ENCODE results near the gene VAV1.

DNA sequence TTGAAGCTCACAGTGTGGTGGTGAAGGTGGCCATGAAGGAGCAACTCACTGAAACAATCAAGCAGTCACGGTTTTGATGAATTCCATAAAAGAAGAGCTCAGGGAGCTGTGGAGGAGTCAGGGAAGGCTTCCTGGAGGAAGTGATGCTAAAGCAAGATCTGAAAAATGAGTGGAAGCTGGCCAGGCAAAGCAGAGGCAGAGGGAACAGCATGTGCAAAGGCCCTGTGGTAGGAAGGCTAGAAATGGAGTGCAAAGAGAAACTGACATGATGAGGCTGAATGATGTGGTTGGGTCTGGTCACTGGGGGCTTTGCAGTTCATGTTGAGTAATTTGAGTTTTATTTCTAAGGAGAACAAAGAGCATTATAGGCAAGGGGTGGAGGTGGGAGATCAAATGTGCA lies 121.8 kb downstream of the VAV1 start:
- TF ChIP-seq, protein P1, sequence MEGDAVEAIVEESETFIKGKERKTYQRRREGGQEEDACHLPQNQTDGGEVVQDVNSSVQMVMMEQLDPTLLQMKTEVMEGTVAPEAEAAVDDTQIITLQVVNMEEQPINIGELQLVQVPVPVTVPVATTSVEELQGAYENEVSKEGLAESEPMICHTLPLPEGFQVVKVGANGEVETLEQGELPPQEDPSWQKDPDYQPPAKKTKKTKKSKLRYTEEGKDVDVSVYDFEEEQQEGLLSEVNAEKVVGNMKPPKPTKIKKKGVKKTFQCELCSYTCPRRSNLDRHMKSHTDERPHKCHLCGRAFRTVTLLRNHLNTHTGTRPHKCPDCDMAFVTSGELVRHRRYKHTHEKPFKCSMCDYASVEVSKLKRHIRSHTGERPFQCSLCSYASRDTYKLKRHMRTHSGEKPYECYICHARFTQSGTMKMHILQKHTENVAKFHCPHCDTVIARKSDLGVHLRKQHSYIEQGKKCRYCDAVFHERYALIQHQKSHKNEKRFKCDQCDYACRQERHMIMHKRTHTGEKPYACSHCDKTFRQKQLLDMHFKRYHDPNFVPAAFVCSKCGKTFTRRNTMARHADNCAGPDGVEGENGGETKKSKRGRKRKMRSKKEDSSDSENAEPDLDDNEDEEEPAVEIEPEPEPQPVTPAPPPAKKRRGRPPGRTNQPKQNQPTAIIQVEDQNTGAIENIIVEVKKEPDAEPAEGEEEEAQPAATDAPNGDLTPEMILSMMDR (IDR thresholded peaks at IDR 0.05) = no peak
- no peak for TF ChIP-seq EP300 (IDR thresholded peaks at IDR 0.05)

Data from ovary (tissue), 3 donors.